HCT116 (cell line): ENCODE results near the gene CRACR2A. TPM values are rescaled to one million over a fixed set of nuclear protein-coding genes. Genes with fewer than 3 reads are reported as not detected.

Source experiments
- ATAC-seq: fragments of 200-7000 bp; cut with Tn5 transposase; 2 replicates; pipeline ENCODE4 v1.9.1; 2020; ENCODE audit warnings: mild to moderate bottlenecking, moderate library complexity
- BruUV-seq: library from RNA; stranded (reverse); fragments of 400-500 nt; replicated peaks from 2 replicates; lab custom pipeline; 2021; lab: Mats Ljungman, UMichigan
- CTCF ChIA-PET: fragments of 300-600 bp; sonication (Branson Sonifier 250); formaldehyde crosslinking; loops from one replicate; lab custom pipeline; 2021; ENCODE audit warnings: antibody characterized with exemption; lab: Charles Lee
- POLR2A ChIA-PET: fragments of 300-600, 350-600 bp; sonication (Branson Sonifier 250); formaldehyde crosslinking; loops from one replicate; lab custom pipeline; 2021; ENCODE audit warnings: antibody characterized with exemption; lab: Charles Lee
- RAD21 ChIA-PET, 2 experiments: fragments of 300-600 bp; sonication (Branson Sonifier 250); formaldehyde crosslinking; loops; one replicate each; lab custom pipeline; 2023; ENCODE audit warnings: low total read pairs in 2 of 2; ENCODE audit not compliant: uncharacterized antibody in 2 of 2, unreplicated experiment in 2 of 2, low non-redundant PET in 1 of 2; lab: Charles Lee
- DNase-seq: peaks from one replicate; pipeline ENCODE4 v3.0.0-alpha.2; 2010; ENCODE audit warnings: low read depth, low spot score
- H2AFZ ChIP-seq: fragments of 200-600 bp; shearing (Covaris generic), sonication (generic); 2 replicates; pipeline ENCODE4 v1.6.1; 2017; ENCODE audit warnings: low read depth, mixed run types, mixed read lengths, antibody characterized with exemption, low read length; ENCODE audit not compliant: poor library complexity, severe bottlenecking
- H3K27ac ChIP-seq: 2 replicates; pipeline ENCODE4 v1.5.1; 2012; ENCODE audit warnings: low read depth, low read length
- H3K27me3 ChIP-seq: fragments of 200-600 bp; sonication (generic); 2 replicates; pipeline ENCODE4 v1.6.1; 2016; ENCODE audit warnings: mixed run types, low read length, mixed read lengths; ENCODE audit not compliant: insufficient read depth
- H3K36me3 ChIP-seq, 2 experiments: fragments of 200-500 bp in 1 of 2; fragments of 200-600 bp in 1 of 2; sonication (Bioruptor generic) in 1 of 2; sonication (generic) in 1 of 2; 2 replicates each; pipeline versions ENCODE4 v1.5.1 to v1.6.1; 2014 to 2016; ENCODE audit warnings: low read length in 2 of 2, inconsistent platforms in 1 of 2, mixed read lengths in 1 of 2, mixed run types in 1 of 2; ENCODE audit not compliant: insufficient read depth in 2 of 2, control insufficient read depth in 1 of 2
- H3K4me1 ChIP-seq, 2 experiments: fragments of 200-600 bp in 1 of 2; sonication (generic) in 1 of 2; 2 replicates each; pipeline versions ENCODE4 v1.5.1 to v1.6.1; 2012 to 2017; ENCODE audit warnings: low read length in 2 of 2, inconsistent platforms in 1 of 2, mild to moderate bottlenecking in 1 of 2, mixed read lengths in 1 of 2, mixed run types in 1 of 2, moderate library complexity in 1 of 2; ENCODE audit not compliant: insufficient read depth in 2 of 2, control insufficient read depth in 1 of 2
- H3K4me2 ChIP-seq: fragments of 200-600 bp; sonication (generic); 2 replicates; pipeline ENCODE4 v1.6.1; 2017; ENCODE audit warnings: mixed run types, low read length, mixed read lengths
- H3K4me3 ChIP-seq, 2 experiments: fragments of 200-600 bp in 1 of 2; sonication (generic) in 1 of 2; replicated peaks in 1 of 2; 2 replicates each; pipeline ENCODE4 v1.5.1; 2011 to 2016; ENCODE audit warnings: low read length in 2 of 2, control low read depth in 1 of 2, low read depth in 1 of 2, mild to moderate bottlenecking in 1 of 2, mixed read lengths in 1 of 2, mixed run types in 1 of 2
- H3K79me2 ChIP-seq: fragments of 200-600 bp; sonication (generic); 2 replicates; pipeline ENCODE4 v1.6.1; 2017; ENCODE audit warnings: mild to moderate bottlenecking, mixed run types, low read length, moderate library complexity, mixed read lengths; ENCODE audit not compliant: insufficient read depth
- H3K9ac ChIP-seq: fragments of 200-600 bp; sonication (generic); 2 replicates; pipeline ENCODE4 v1.6.1; 2016; ENCODE audit warnings: low read length, mixed read lengths
- H3K9me2 ChIP-seq: fragments of 200-600 bp; sonication (generic), shearing (Covaris generic); 2 replicates; pipeline ENCODE4 v1.6.1; 2017; ENCODE audit warnings: mixed run types, mild to moderate bottlenecking, moderate library complexity; ENCODE audit not compliant: insufficient read depth
- H3K9me3 ChIP-seq, 2 experiments: fragments of 200-500 bp in 1 of 2; fragments of 200-600 bp in 1 of 2; sonication (Bioruptor generic) in 1 of 2; sonication (generic) in 1 of 2; 2 replicates each; pipeline ENCODE4 v1.6.1; 2014 to 2017; ENCODE audit warnings: low read length in 2 of 2, mixed read lengths in 2 of 2, inconsistent platforms in 1 of 2, low read depth in 1 of 2, mild to moderate bottlenecking in 1 of 2, mixed run types in 1 of 2, moderate library complexity in 1 of 2; ENCODE audit not compliant: control insufficient read depth in 1 of 2, insufficient read depth in 1 of 2
- H4K20me1 ChIP-seq: fragments of 200-600 bp; sonication (generic), shearing (Covaris generic); 2 replicates; pipeline ENCODE4 v1.6.1; 2017; ENCODE audit warnings: mixed run types, mild to moderate bottlenecking, moderate library complexity; ENCODE audit not compliant: insufficient read depth
- CBX3 ChIP-seq: IDR thresholded peaks from 2 replicates; pipeline ENCODE4 v1.6.1; 2012; ENCODE audit warnings: low read depth
- CEBPB ChIP-seq: IDR thresholded peaks from 2 replicates; pipeline ENCODE4 v1.6.1; 2012; ENCODE audit warnings: low read depth
- ELF1 ChIP-seq: IDR thresholded peaks from 2 replicates; pipeline ENCODE4 v1.6.1; 2012; ENCODE audit warnings: low read depth, borderline replicate concordance
- EZH2 ChIP-seq: fragments of 200-600 bp; sonication (generic); IDR thresholded peaks from 2 replicates; pipeline ENCODE4 v1.6.1; 2017; ENCODE audit warnings: antibody characterized with exemption, mixed run types
- EZH2phosphoT487 ChIP-seq: fragments of 200-600 bp; IDR thresholded peaks from 2 replicates; pipeline ENCODE4 v1.6.1; 2018; ENCODE audit warnings: antibody characterized with exemption, borderline replicate concordance
- JUND ChIP-seq: IDR thresholded peaks from 2 replicates; pipeline ENCODE4 v1.6.1; 2012
- POLR2A ChIP-seq: IDR thresholded peaks from 2 replicates; pipeline ENCODE4 v1.7.0; 2011; ENCODE audit warnings: borderline replicate concordance; ENCODE audit not compliant: insufficient read depth, insufficient read length; ENCODE audit errors: extremely low read depth
- POLR2AphosphoS5 ChIP-seq: IDR thresholded peaks from 2 replicates; pipeline ENCODE4 v1.6.1; 2011; ENCODE audit warnings: mild to moderate bottlenecking, low read depth, low read length, moderate library complexity
- RAD21 ChIP-seq: IDR thresholded peaks from 2 replicates; pipeline ENCODE4 v1.6.1; 2012; ENCODE audit warnings: low read depth, mild to moderate bottlenecking
- SIN3A ChIP-seq: IDR thresholded peaks from 2 replicates; pipeline ENCODE4 v1.6.1; 2012; ENCODE audit warnings: low read depth
- SP1 ChIP-seq: IDR thresholded peaks from 2 replicates; pipeline ENCODE4 v1.6.1; 2012; ENCODE audit warnings: low read depth
- SRF ChIP-seq: IDR thresholded peaks from 2 replicates; pipeline ENCODE4 v1.6.1; 2012; ENCODE audit warnings: low read depth
- TCF7L2 ChIP-seq: IDR thresholded peaks from 2 replicates; pipeline ENCODE4 v1.7.0; 2011; ENCODE audit warnings: borderline replicate concordance, inconsistent platforms; ENCODE audit not compliant: insufficient read depth, insufficient read length; ENCODE audit errors: extremely low read depth
- YY1 ChIP-seq: IDR thresholded peaks from 2 replicates; pipeline ENCODE4 v1.6.1; 2011; ENCODE audit warnings: low read length, low read depth, moderate library complexity, mild to moderate bottlenecking; ENCODE audit not compliant: insufficient replicate concordance; ENCODE audit errors: extremely low read depth
- ZBTB33 ChIP-seq: IDR thresholded peaks from 2 replicates; pipeline ENCODE4 v1.6.1; 2011; ENCODE audit warnings: mild to moderate bottlenecking, low read length, moderate library complexity; ENCODE audit not compliant: insufficient replicate concordance; ENCODE audit errors: extremely low read depth
- ZFX ChIP-seq: fragments of 450-650 bp; IDR thresholded peaks from 2 replicates; pipeline ENCODE4 v1.6.1; 2017
- ZNF274 ChIP-seq: fragments of 200-500 bp; sonication (Bioruptor generic); IDR thresholded peaks from 2 replicates; pipeline ENCODE4 v1.6.1; 2014; ENCODE audit warnings: mild to moderate bottlenecking, low read depth, low read length, inconsistent platforms
- intact Hi-C: fragments of 100-400 bp; cut with micrococcal nuclease; formaldehyde crosslinking; loops from 2 replicates; pipeline ENCODE4 v1.10.0; 2022
- total RNA-seq: library from RNA; stranded (reverse); gene quantifications from one replicate; pipeline ENCODE4 v1.2.1, GENCODE V29; 2021; ENCODE audit not compliant: unreplicated experiment
- TF ChIP-seq, protein P1 (sequence below): IDR thresholded peaks from 2 replicates; pipeline ENCODE4 v1.6.1; 2012; ENCODE audit warnings: low read depth
- TF ChIP-seq, protein P2 (sequence below): IDR thresholded peaks from 2 replicates; pipeline ENCODE4 v1.6.1; 2012

CRACR2A gene
- total RNA-seq, 1 experiment from 2014 or later: 18.4 TPM

- TF ChIP-seq CBX3: no peak
- no peak for TF ChIP-seq JUND
Observed at GRCh38 chr12:3600951-3601350, 152.0 kb downstream of the CRACR2A start (continued).

- Histone ChIP-seq H4K20me1 (no peaks in the 10 kb centered on the region), H3K27me3 (no peaks in the 10 kb centered on the region; the same call in 1 of the 2 replicates), H3K79me2 (no peaks in the 10 kb centered on the region), H3K4me2 (no peak overlapping the region), H3K4me3 (no peak overlapping the region), H2AFZ (no peak overlapping the region), H3K4me1 (no peaks in the 10 kb centered on the region), H3K9ac (no peak overlapping the region), H3K36me3 (no peaks in the 10 kb centered on the region), H3K9me3 (no peaks in the 10 kb centered on the region), H3K27ac (no peak overlapping the region), H3K9me2 (no peaks in the 10 kb centered on the region)
- BruUV-seq: no TSS peak
- ChIA-PET POLR2A (no interaction called here), CTCF (no interaction called here), RAD21 (no interaction called here)
- ATAC-seq (no peak), DNase-seq (no peak)
- intact Hi-C loops: no loop called here
- TF ChIP-seq POLR2AphosphoS5 (no peak), SP1 (no peak), ZBTB33 (no peak), SIN3A (no peak), ELF1 (no peak), SRF (no peak), EZH2 (no peak), EZH2phosphoT487 (no peak), ZFX (no peak), CEBPB (no peak), TCF7L2 (no peak), RAD21 (no peak), ZNF274 (no peak), YY1 (no peak), POLR2A (no peak)
- TF ChIP-seq, protein P1, sequence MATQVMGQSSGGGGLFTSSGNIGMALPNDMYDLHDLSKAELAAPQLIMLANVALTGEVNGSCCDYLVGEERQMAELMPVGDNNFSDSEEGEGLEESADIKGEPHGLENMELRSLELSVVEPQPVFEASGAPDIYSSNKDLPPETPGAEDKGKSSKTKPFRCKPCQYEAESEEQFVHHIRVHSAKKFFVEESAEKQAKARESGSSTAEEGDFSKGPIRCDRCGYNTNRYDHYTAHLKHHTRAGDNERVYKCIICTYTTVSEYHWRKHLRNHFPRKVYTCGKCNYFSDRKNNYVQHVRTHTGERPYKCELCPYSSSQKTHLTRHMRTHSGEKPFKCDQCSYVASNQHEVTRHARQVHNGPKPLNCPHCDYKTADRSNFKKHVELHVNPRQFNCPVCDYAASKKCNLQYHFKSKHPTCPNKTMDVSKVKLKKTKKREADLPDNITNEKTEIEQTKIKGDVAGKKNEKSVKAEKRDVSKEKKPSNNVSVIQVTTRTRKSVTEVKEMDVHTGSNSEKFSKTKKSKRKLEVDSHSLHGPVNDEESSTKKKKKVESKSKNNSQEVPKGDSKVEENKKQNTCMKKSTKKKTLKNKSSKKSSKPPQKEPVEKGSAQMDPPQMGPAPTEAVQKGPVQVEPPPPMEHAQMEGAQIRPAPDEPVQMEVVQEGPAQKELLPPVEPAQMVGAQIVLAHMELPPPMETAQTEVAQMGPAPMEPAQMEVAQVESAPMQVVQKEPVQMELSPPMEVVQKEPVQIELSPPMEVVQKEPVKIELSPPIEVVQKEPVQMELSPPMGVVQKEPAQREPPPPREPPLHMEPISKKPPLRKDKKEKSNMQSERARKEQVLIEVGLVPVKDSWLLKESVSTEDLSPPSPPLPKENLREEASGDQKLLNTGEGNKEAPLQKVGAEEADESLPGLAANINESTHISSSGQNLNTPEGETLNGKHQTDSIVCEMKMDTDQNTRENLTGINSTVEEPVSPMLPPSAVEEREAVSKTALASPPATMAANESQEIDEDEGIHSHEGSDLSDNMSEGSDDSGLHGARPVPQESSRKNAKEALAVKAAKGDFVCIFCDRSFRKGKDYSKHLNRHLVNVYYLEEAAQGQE: no peak
- TF ChIP-seq, protein P2, sequence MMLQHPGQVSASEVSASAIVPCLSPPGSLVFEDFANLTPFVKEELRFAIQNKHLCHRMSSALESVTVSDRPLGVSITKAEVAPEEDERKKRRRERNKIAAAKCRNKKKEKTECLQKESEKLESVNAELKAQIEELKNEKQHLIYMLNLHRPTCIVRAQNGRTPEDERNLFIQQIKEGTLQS: no peak
Observed at GRCh38 chr12:3600039-3600720, 152.7 kb downstream of the CRACR2A start.
